Trophoblast cell (in vitro differentiated cells and primary cell): Measurements from ENCODE around the gene LY86.

Experiments used
- DNase-seq, 2 donors: peaks; one replicate each; pipeline ENCODE4 v3.0.0-alpha.2; 2016
- H2AFZ ChIP-seq: 2 replicates; pipeline ENCODE4 v1.6.1; 2013; ENCODE audit warnings: low read length, moderate library complexity, mild to moderate bottlenecking; ENCODE audit not compliant: insufficient read depth, poor library complexity
- H2AK5ac ChIP-seq: 2 replicates; pipeline ENCODE4 v1.6.1; 2013; ENCODE audit warnings: mild to moderate bottlenecking, low read length
- H2BK120ac ChIP-seq: 2 replicates; pipeline ENCODE4 v1.6.1; 2013; ENCODE audit warnings: low read length, mild to moderate bottlenecking, moderate library complexity; ENCODE audit not compliant: insufficient read depth, poor library complexity
- H2BK12ac ChIP-seq: 2 replicates; pipeline ENCODE4 v1.6.1; 2013; ENCODE audit warnings: mild to moderate bottlenecking, low read length, moderate library complexity
- H2BK5ac ChIP-seq: 2 replicates; pipeline ENCODE4 v1.6.1; 2013; ENCODE audit warnings: low read length, low read depth, moderate library complexity, mild to moderate bottlenecking; ENCODE audit not compliant: poor library complexity
- H3K14ac ChIP-seq: 2 replicates; pipeline ENCODE4 v1.6.1; 2013; ENCODE audit warnings: mild to moderate bottlenecking, low read length
- H3K18ac ChIP-seq: 2 replicates; pipeline ENCODE4 v1.6.1; 2013; ENCODE audit warnings: mild to moderate bottlenecking, low read length
- H3K23ac ChIP-seq: 2 replicates; pipeline ENCODE4 v1.6.1; 2013; ENCODE audit warnings: low read length
- H3K27ac ChIP-seq: 2 replicates; pipeline ENCODE4 v1.5.1; 2013; ENCODE audit warnings: low read depth, mild to moderate bottlenecking, inconsistent platforms, low read length, moderate library complexity
- H3K27me3 ChIP-seq: 2 replicates; pipeline ENCODE4 v1.6.1; 2013; ENCODE audit warnings: inconsistent platforms, mild to moderate bottlenecking, low read length, moderate library complexity; ENCODE audit not compliant: insufficient read depth
- H3K36me3 ChIP-seq, 2 experiments: 1 replicate in 1 of 2; 2 replicates in 1 of 2; pipeline ENCODE4 v1.6.1; 2013; ENCODE audit warnings: low read length in 2 of 2, mild to moderate bottlenecking in 2 of 2, moderate library complexity in 1 of 2; ENCODE audit not compliant: insufficient read depth in 2 of 2, control insufficient read depth in 1 of 2
- H3K4ac ChIP-seq: 2 replicates; pipeline ENCODE4 v1.6.1; 2013; ENCODE audit warnings: low read depth, mild to moderate bottlenecking, low read length, moderate library complexity
- H3K4me1 ChIP-seq, 2 experiments: 1 replicate in 1 of 2; 2 replicates in 1 of 2; pipeline ENCODE4 v1.6.1; 2013; ENCODE audit warnings: low read length in 2 of 2, mild to moderate bottlenecking in 2 of 2, moderate library complexity in 1 of 2; ENCODE audit not compliant: insufficient read depth in 2 of 2, control insufficient read depth in 1 of 2
- H3K4me2 ChIP-seq: 2 replicates; pipeline ENCODE4 v1.6.1; 2013; ENCODE audit warnings: inconsistent platforms, mild to moderate bottlenecking, low read length, moderate library complexity
- H3K4me3 ChIP-seq: 2 replicates; pipeline ENCODE4 v1.5.1; 2013; ENCODE audit warnings: mild to moderate bottlenecking, low read depth, low read length, inconsistent platforms
- H3K79me1 ChIP-seq: one replicate; pipeline ENCODE4 v1.6.1; 2013; ENCODE audit warnings: low read length
- H3K79me2 ChIP-seq: 2 replicates; pipeline ENCODE4 v1.6.1; 2013; ENCODE audit warnings: low read length, mild to moderate bottlenecking; ENCODE audit not compliant: control insufficient read depth, insufficient read depth, poor library complexity
- H3K9ac ChIP-seq: 2 replicates; pipeline ENCODE4 v1.6.1; 2013; ENCODE audit warnings: mild to moderate bottlenecking, low read length
- H3K9me3 ChIP-seq: 2 replicates; pipeline ENCODE4 v1.6.1; 2013; ENCODE audit warnings: low read depth, mild to moderate bottlenecking, control low read depth, inconsistent platforms, low read length; ENCODE audit not compliant: insufficient read depth
- H4K12ac ChIP-seq: 2 replicates; pipeline ENCODE4 v1.6.1; 2013; ENCODE audit warnings: low read depth, mild to moderate bottlenecking, low read length, moderate library complexity
- H4K8ac ChIP-seq: 2 replicates; pipeline ENCODE4 v1.6.1; 2013; ENCODE audit warnings: low read depth, mild to moderate bottlenecking, low read length, moderate library complexity
- H4K91ac ChIP-seq: one replicate; pipeline ENCODE4 v1.6.1; 2013; ENCODE audit warnings: low read depth, mild to moderate bottlenecking, low read length, moderate library complexity
- WGBS: extraction: QIAGEN DNeasy Blood & Tissue Kit; methylation state at CpG from one replicate; pipeline ENCODE4 v1.1.7; 2013; ENCODE audit warnings: missing lambda C conversion rate; ENCODE audit not compliant: insufficient read length, insufficient coverage; ENCODE audit errors: extremely low coverage; 5-methylcytosine and 5-hydroxymethylcytosine counted together

Gene LY86

DNA sequence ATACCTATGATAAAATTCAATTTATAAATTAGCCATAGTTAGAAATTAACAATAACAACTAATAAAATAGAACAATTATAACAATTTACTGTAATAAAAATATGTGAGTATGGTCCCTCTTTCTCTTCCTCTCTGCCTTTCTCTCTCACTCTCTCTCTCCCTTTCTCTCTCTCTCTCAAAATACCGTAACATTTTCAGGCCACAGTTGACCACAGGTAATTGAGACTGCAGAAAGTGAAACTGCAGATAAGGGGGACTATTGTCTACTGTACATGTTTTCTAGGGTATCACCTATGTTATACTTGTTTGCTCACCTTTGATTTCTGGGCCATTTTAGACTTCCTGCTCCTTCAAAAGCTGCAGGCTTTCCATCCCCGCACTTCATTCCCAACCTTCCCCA is 46.8 kb downstream of the LY86 start:
- no peaks in the 10 kb centered on the region for H3K4me1 ChIP-seq
- no peak overlapping the region for H4K8ac ChIP-seq
- no peak overlapping the region for H3K27ac ChIP-seq
- no peak overlapping the region for H3K14ac ChIP-seq
- no peak overlapping the region for H3K9ac ChIP-seq
- no peak overlapping the region for H3K4me2 ChIP-seq
- DNase-seq, result no peak
- H3K23ac ChIP-seq, result no peak overlapping the region
- no peak overlapping the region for H3K18ac ChIP-seq
- H3K79me2 ChIP-seq, result no peaks in the 10 kb centered on the region
- H3K79me1 ChIP-seq, result no peaks in the 10 kb centered on the region
- no peak overlapping the region for H3K4me3 ChIP-seq
- no peaks in the 10 kb centered on the region for H3K27me3 ChIP-seq
- H2BK120ac ChIP-seq, result no peak overlapping the region
- no peak overlapping the region for H2AK5ac ChIP-seq
- no peak overlapping the region for H3K4ac ChIP-seq
- H3K9me3 ChIP-seq, result no peaks in the 10 kb centered on the region
- no peak overlapping the region for H2AFZ ChIP-seq
- H2BK12ac ChIP-seq, result no peak overlapping the region
- H4K91ac ChIP-seq, result no peak overlapping the region
- no CpG with 5 or more reads among the region's 2 CpGs for WGBS
- H4K12ac ChIP-seq, result no peak overlapping the region
- H2BK5ac ChIP-seq, result no peak overlapping the region
- no peaks in the 10 kb centered on the region for H3K36me3 ChIP-seq

DNA sequence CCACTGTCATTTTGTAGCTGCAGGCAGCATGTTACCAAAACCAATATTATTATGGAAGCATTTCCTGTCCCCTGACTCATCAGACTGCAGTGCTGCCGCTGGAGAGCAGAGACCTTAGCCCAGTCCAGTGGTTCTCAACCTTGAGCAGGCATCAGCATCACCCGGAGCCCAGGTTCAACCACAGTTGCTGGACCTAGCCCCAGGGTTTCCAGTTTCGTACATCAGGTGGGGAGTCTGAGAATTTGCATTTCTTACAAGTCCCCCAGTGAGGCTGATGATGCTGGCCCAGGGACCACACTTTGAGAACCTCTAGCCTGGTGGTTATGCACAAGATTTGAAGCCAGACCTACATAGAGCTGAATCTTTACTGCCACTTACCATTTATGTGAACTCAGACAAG is 47.3 kb downstream of the LY86 start:
- H3K9me3 ChIP-seq, result no peaks in the 10 kb centered on the region
- no peaks in the 10 kb centered on the region for H3K79me1 ChIP-seq
- H3K23ac ChIP-seq, result no peak overlapping the region
- no peak overlapping the region for H2BK120ac ChIP-seq
- no peak for DNase-seq
- no peak overlapping the region for H4K91ac ChIP-seq
- no CpG with 5 or more reads among the region's 3 CpGs for WGBS
- no peak overlapping the region for H3K18ac ChIP-seq
- H3K79me2 ChIP-seq, result no peaks in the 10 kb centered on the region
- H2BK12ac ChIP-seq, result no peak overlapping the region
- H3K27me3 ChIP-seq, result no peaks in the 10 kb centered on the region
- no peak overlapping the region for H3K27ac ChIP-seq
- no peak overlapping the region for H4K12ac ChIP-seq
- H4K8ac ChIP-seq, result no peak overlapping the region
- no peak overlapping the region for H3K14ac ChIP-seq
- no peak overlapping the region for H2BK5ac ChIP-seq
- no peak overlapping the region for H3K4me2 ChIP-seq
- H3K4me3 ChIP-seq, result no peak overlapping the region
- H2AFZ ChIP-seq, result no peak overlapping the region
- no peak overlapping the region for H2AK5ac ChIP-seq
- H3K4ac ChIP-seq, result no peak overlapping the region
- no peak overlapping the region for H3K9ac ChIP-seq
- H3K36me3 ChIP-seq, result no peaks in the 10 kb centered on the region
- H3K4me1 ChIP-seq, result no peaks in the 10 kb centered on the region

DNA sequence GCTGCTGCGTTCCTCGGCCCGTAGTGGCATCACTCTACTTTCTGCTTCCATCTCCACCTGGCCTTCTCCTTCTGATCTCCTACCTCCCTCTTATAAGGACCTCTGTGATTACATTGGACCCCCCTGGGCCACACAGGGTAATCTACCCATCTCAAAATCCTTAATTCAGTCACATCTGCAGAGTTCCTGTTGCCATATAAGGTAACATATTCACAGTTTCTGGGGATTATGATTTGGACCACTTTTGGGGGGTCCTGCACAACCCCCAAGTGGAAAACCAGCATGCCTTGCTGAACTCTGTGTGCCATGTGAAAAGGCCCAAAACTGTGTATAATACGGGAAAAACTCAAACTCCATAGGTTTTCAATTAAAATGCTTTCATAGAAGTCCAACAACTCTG is 51.1 kb downstream of the LY86 start:
- Histone ChIP-seq H3K36me3 (no peaks in the 10 kb centered on the region), H3K4me3 (no peak overlapping the region), H3K14ac (no peak overlapping the region), H3K4ac (no peak overlapping the region), H3K27me3 (no peaks in the 10 kb centered on the region), H3K9ac (no peak overlapping the region), H3K9me3 (peaks cover 3% of the 10 kb centered on the region), H3K23ac (no peak overlapping the region), H2BK5ac (no peak overlapping the region), H2AK5ac (no peak overlapping the region), H3K18ac (no peak overlapping the region), H4K91ac (no peak overlapping the region), H3K4me2 (no peak overlapping the region), H3K27ac (no peak overlapping the region), H2BK120ac (no peak overlapping the region), H3K79me1 (no peaks in the 10 kb centered on the region), H3K79me2 (no peaks in the 10 kb centered on the region), H4K12ac (no peak overlapping the region), H4K8ac (no peak overlapping the region), H3K4me1 (no peaks in the 10 kb centered on the region), H2BK12ac (no peak overlapping the region), H2AFZ (no peak overlapping the region)
- no CpG with 5 or more reads among the region's 4 CpGs for WGBS
- DNase-seq, result no peak

DNA sequence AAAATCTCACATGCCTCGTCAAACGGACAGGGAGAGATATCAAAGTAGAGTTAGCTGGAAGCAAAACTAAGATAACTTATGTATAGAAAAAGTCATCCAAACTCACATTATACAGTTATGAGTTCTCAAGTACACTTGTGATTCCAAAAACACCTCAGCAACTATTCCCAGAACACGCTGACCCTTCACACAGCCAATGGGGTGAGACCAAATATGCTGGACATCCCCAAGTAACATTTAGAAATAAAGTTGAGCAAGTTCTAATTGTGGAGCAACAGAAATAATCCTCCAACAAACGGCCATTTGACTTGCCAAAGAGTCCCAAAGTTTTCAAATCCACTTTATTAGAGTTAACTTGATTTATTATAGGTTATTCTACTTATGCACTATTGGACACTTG is 52.4 kb downstream of the LY86 start:
- H3K9ac ChIP-seq, result no peak overlapping the region
- H3K4me1 ChIP-seq, result no peaks in the 10 kb centered on the region
- H2AK5ac ChIP-seq, result no peak overlapping the region
- H3K9me3 ChIP-seq, result peaks cover 3% of the 10 kb centered on the region
- H3K27ac ChIP-seq, result no peak overlapping the region
- no peaks in the 10 kb centered on the region for H3K27me3 ChIP-seq
- H3K4me3 ChIP-seq, result no peak overlapping the region
- no peak overlapping the region for H2BK12ac ChIP-seq
- H3K14ac ChIP-seq, result no peak overlapping the region
- H3K23ac ChIP-seq, result no peak overlapping the region
- H3K79me2 ChIP-seq, result no peaks in the 10 kb centered on the region
- no peak for DNase-seq
- no peak overlapping the region for H4K12ac ChIP-seq
- H2BK120ac ChIP-seq, result no peak overlapping the region
- H3K4ac ChIP-seq, result no peak overlapping the region
- H3K18ac ChIP-seq, result no peak overlapping the region
- H3K79me1 ChIP-seq, result no peaks in the 10 kb centered on the region
- no peak overlapping the region for H4K91ac ChIP-seq
- H4K8ac ChIP-seq, result no peak overlapping the region
- WGBS, result no CpG with 5 or more reads among the region's 4 CpGs
- no peak overlapping the region for H3K4me2 ChIP-seq
- H2AFZ ChIP-seq, result no peak overlapping the region
- no peak overlapping the region for H2BK5ac ChIP-seq
- no peaks in the 10 kb centered on the region for H3K36me3 ChIP-seq
